IPS-11a (cell line): ENCODE results near the gene PELI2.
A peak's percentile ranks its signal among the peaks of the same experiment; 100 is the strongest.

ENCODE experiments used
- H3K4me3 ChIP-seq: one replicate; pipeline ENCODE4 v1.5.1; 2013; ENCODE audit warnings: low read depth, low read length, control low read depth

Gene PELI2, protein sequence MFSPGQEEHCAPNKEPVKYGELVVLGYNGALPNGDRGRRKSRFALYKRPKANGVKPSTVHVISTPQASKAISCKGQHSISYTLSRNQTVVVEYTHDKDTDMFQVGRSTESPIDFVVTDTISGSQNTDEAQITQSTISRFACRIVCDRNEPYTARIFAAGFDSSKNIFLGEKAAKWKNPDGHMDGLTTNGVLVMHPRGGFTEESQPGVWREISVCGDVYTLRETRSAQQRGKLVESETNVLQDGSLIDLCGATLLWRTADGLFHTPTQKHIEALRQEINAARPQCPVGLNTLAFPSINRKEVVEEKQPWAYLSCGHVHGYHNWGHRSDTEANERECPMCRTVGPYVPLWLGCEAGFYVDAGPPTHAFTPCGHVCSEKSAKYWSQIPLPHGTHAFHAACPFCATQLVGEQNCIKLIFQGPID

DNA sequence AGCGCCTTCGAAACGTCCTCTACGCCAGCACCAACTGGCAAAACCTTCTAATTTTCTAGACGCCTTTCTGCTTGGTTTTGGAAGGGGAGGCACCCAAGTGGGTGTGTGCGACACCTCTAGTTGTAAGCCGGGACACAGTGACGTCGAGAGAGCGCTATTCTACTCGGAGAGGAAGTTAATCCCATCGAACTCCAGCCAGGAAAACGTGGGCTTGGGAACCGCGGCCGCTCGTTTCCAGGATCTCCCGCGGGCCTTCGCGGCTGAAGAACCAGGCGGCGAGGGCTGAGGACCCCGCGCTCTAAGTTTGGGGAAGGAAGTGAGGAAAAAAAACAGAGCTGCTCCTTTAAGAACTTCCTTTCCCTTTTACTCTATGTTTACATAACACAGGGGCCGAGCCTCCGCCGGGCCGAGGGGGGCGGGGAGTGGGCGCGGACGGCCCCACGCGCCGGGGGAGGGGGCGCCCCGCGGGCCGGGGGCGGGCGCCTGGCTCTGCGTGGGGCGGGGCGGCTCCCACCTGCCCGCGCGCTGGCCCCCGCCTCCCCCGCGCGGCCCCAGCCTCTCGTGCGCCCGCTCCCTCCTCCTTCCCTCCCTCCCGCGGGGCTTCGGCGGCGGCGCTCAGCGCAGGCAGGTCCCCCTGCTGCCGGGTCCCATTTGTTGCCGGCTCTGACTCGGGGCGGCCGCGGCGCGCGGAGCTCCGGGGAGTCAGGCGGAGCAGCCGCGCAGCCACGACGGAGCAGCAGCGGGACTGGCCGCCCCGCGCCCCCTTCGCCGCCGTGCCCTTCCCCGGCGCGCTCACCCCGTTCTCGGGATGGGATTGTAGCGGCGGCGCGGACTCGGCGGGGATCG, at the start of gene PELI2:
Gene PELI2, plus strand, starts transcription at position 647 of the 846 bp plus-strand sequence. CDS start 250 bp downstream, outside the sequence.
- H3K4me3 ChIP-seq = peak within 1 kb of the TSS; percentile 78

DNA sequence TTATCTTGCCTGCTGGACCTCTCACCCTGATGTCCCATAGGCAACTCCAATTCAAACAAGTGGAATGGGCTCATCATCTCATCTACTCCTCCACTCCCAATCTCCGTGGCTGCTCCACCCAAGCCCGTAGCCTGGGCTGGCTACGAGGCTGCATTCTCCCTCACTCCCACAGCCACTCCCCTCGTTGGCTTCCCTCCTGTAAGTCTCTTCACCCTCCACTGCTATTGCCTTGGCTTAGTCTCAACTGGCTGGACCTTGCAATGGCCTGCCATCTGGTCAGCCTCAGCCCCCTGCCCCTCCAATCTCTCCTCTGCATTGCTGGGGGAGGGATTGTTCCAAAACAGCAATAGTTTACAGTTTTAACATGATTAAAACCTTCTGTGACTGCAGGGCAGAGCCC, 44.4 kb upstream of the PELI2 start:
- H3K4me3 ChIP-seq = no peak overlapping the region

DNA sequence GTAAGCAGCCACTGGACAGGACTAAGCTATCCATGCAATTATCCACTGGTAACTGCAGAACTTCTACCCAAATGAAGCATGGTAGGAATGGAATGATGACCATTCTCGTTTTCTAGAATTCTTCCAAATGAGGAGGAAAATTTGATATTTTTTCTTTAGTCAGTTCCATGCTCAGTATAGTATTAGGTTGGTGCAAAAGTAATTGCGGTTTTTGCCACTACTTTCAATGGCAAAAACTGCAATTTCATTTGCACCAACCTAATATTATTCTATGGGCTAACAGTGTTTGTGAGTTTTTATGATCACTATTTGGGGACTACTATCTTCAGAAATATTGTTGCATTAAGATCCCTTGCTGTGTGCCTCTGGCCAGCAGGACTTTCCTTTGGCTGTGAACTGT, 42.9 kb upstream of the PELI2 start:
- H3K4me3 ChIP-seq = no peak overlapping the region

DNA sequence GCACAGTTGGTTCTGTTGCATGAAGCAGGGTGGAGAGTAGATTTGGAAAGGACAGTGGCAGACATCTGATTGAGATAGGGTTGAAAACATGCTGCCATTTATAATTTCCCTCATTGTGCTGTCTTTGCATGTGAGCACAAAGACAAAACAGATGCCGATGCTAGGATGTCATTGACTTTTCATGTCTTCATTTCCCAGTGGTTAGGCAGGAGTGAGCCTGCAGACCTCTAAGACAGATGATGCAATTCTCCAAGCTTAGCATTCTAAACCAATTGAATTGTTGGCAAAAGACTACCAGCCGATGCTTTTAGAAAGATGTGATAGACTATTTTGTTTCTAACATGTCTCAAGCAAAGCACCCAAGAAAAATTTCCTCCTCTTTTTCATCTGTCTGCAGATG, 37.1 kb upstream of the PELI2 start:
- H3K4me3 ChIP-seq = no peak overlapping the region

DNA sequence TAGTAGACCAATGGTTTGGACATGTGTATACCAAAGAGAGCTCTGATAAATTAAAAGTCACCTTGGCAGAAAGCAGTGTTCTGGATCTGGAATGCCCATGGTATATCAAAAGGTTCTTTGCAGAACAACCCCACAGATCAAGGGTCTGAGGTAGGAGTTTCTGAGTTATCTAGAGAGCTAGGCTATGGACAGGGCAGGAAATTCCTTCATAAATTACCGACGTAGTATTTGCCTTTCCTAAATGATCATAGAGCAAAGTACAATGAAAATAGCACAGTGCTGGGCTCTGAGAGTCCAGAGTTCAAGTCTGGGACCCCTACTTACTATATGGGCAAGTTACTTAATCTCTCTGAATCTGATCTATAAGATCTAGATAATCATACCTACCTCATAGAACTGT, 35.3 kb upstream of the PELI2 start:
- no peak overlapping the region for H3K4me3 ChIP-seq

DNA sequence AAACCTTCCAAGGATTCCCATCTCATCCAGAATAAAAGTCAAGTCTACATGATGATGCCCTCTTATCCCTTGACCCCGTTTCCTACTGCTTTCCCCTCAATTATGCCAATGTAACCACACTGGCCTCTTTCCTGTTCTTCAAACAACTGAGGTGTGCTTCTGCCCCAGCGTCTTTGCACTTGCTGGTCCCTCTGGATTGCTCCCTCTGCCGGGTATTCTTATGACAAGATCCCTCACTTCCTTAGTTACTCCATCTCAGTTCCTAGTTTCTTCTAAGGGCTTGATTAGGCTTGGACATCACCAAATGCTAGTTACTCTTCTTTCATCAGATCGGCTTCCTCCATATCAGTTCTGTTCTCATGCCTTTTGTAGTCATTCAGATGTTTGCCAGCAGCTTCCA, 32.7 kb upstream of the PELI2 start:
- no peak overlapping the region for H3K4me3 ChIP-seq

DNA sequence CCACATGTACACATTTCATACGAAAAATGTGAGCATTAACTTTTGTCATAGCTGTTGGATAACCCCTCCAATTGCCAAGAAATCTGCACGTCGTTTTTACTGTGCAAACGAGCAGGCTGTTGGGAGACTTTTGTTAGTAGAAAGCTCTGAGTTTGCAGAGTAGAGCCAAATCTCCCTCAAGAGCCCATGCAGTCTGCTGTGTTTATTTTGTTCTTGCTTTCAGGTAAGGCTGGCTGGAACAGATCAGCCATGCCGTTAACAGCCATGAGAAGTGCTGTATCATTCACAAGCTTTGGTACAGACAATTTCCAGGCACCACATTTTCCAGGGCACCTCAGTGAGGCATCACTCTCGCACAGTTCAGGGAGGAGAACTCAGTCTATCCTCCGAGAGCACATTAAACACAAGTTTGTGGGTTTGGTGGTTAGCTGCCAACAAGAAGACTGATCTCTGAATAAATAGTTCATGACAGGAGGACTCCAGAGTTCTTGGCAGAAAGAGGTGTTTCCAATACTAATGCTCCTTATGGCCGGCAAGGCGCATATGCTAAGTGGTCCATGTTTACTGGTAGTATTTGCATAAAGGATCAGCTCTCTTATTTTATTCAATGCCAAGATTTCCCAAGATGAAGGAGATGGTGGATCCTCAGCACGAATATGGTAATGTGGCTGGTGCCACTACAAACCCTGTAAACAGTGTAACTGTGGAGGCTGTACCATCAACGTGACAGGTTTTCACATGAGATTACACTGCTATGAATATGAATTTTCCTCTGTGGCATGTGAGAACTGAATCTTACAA, 30.3 kb upstream of the PELI2 start:
- H3K4me3 ChIP-seq = no peak overlapping the region

DNA sequence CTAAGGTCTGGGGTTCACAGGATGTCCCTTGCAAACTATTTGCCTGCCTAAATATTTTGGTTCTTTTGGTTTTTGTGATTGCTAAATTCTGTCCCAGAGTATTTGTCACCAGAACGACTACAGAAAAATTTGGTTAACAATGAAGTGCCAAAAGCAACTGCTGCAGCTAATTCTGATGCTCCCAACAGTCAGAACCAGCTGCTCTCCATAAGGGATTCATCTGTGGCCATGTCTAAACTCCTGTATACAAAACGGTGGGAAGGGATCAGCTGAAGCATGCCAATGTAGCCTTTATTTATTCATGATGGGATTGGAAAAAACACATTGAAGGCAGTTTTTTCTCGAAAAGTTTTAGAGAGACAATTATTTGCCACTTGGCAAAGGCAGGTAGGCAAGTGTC, 29.3 kb upstream of the PELI2 start:
- no peak overlapping the region for H3K4me3 ChIP-seq

DNA sequence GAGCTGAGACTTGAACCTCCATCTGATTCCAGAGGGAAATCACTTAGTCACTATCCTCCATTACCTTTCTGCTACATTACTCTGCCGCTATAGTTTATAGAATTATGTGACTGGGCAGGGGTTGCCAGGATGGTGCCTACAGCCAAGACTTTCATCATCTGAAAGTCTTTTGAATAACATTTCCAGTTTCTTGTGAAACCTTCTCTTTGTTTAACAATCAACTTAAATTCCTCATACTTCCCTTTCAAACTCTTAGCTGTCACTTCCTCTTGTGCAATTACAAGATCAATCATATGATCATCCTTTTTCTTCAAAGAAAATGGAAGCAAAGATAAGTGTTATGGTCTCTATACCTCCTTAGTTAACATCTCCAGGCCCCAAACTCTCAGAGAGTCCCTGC, 25.4 kb upstream of the PELI2 start:
- H3K4me3 ChIP-seq = no peak overlapping the region

DNA sequence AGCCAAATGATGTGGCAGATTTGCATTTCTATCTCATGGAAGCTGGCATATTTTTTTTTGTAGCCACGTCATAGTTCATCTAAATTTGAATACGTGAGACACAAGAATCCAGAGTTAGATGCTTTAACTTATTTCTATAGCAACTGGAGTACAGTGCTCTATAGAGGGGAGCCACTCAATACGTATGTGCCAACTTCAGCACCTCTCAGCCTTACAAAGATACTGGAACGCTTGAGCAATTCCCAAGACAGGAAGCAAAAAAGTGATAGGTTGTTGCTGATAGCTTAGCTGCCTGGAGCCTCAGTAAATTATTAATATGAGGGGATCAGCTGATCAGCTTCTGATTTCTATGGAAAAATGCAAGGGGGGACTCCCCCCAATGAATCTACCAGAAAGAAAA, 24.1 kb upstream of the PELI2 start:
- no peak overlapping the region for H3K4me3 ChIP-seq

DNA sequence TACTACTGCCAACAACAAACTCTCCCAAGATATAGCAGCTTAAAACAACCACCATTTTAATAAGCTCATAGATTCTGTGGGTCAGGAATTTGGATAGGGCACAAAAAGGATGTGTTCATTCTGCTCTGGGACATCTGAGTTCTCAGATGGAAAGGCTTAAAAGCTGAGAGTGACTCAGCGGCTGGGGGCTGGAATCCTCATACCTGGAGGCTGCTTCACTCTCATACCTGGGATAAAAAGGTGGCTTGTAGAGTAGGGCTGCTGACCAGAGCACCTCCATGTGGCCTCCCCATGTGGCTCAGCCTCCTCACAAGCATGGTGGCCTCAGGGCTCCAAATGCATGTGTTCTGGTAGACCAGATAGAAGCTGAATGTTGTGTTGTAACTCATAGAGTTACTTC, 20.2 kb upstream of the PELI2 start:
- no peak overlapping the region for H3K4me3 ChIP-seq

DNA sequence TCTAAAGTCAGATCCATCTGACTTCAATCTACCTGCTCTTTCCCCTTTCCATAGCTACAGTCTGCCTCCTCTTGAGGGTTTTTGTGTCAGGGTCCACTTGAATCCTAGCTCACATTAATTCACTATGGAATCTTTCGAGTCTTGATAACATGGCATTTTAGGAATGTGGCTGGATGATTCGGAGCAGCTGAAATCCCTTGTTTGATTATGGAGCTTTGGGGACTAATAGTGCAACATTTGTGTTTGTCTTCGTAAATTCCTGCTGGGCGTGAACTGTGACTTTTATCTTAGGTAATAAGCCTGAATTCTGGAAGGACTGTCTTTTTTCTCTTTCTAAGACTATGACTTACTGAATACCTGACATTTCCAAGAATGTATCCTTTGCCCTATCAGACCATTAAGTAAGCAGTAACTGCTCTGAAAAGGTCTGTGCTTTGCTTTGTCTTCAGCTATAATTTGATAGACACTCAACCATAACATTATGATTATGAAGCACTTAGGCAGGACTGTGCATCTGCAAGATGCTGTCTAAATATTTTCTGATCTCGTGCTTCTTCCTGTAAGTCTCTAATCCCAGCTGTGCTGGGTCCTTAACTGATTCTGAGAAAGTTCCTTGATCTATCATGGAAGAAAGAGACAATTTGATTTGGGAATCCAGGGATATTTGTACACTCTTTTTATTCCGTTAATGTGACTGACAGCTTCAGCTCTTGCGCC, 19.0 kb upstream of the PELI2 start:
- no peak overlapping the region for H3K4me3 ChIP-seq

DNA sequence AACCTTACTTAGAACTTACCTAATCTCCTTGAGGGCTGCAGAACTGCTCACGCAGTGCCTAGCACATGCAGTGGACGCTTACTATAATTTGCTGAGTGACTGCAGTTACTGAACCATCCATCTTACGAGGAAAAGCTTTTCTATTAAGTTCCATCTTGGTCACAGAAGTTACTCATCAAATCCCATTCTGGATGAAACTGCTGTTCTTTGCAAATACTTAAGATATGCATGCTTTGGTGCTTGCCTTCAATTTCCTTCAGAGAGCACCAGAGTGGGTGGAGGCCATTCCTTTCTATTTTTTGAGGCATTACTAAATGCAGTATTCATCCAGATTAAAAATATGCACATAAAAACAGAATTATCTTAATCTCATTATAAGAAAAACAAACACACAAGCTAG, 17.7 kb upstream of the PELI2 start:
- no peak overlapping the region for H3K4me3 ChIP-seq

DNA sequence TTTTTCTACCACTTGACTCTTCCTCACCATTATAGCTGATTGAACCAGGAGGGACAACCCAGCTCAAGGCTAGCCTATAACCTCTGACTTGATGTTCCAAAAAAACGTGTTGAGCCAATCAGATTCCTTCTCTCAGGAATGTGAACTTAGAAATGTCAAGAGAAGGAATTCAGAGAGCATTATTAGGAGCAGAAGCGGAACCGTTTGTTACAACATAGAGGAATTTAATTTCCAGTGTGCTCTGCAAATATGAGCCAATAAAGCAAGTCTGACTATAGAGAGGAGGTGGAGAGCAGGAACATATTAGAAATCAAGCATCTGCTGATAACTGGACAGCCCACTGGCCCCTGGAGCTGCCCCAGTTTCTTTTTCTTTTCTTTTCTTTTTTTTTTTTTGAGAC, 15.3 kb upstream of the PELI2 start:
- no peak overlapping the region for H3K4me3 ChIP-seq

DNA sequence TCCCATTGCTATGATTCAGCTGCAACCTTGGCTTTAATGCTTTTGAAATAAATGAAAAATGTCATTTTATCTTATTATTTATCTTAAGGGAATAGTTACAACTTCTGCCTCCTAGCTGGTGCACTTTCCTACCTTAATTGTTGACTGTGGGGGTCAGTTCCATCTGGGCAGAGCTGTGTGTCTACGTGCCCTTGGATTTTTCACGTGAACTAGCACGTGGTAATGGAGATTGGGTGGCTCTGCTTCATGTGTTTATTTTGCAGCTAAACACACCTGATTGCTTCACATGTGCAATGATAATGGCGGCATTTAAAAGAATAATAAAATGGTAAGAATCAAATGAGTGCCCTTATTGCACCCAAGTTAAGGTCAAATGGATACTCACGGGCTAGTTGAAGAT, 10.6 kb upstream of the PELI2 start:
- no peak overlapping the region for H3K4me3 ChIP-seq

DNA sequence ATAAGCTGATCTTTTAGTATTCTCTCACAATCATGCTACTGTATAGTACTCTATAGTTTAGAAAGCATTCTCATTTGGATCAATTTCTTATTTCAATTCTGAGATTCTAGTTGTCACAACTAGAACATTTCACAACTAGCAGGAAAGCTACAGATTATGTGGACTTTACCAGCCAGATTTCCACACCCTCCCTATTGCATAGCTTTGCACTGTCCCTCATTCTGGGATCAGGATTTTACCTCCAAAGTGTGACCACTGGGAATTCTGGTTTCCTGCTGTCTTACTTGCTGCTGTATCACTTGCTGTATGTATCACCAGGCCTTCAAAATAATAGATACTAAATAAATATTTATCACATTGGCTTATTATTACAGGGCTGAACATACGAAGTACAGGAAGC, 10.2 kb upstream of the PELI2 start:
- H3K4me3 ChIP-seq = no peak overlapping the region

DNA sequence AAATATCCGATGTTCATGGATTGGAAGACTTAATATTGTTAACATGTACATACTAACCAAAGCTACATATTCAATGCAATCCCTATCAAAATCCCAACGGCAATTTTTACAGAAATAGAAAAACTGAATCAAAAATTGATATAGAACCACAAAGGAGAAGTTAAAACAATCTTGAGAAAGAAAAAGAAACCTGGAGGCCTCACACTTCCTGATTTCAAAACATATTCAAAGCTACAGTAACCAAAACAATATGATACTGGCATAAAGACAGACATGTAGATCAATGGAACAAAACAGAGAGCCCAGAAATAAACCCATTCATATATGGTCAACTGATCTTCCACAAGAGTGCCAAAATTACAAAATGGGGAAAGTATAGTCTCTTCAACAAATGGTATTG, 5.4 kb upstream of the PELI2 start:
- no peak overlapping the region for H3K4me3 ChIP-seq

DNA sequence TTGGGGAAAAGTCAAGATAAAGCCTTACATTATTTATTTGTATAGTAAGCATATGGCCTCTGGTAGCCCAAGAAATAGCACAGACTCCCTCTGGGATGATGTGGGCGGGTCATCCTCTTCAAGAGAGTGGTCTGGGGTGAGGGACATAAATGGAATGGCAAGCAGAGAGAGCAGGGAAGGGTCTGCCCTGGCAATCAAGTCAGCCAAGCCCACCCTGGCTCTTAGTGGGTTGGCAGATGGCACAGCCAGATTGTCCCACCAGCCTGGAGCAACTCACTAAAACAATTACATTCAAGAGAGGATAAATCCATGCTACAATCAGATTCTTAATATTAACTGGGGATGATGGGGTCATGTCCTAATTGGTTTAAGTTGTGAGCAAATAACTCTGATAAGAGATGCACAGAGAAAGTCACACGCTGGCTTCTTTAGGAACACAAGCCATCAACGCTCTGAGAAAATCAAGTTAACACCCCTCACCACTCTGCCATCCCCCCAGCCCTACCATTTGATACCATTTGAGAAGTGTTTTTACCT, 2.8 kb upstream of the PELI2 start:
- no peak overlapping the region for H3K4me3 ChIP-seq

DNA sequence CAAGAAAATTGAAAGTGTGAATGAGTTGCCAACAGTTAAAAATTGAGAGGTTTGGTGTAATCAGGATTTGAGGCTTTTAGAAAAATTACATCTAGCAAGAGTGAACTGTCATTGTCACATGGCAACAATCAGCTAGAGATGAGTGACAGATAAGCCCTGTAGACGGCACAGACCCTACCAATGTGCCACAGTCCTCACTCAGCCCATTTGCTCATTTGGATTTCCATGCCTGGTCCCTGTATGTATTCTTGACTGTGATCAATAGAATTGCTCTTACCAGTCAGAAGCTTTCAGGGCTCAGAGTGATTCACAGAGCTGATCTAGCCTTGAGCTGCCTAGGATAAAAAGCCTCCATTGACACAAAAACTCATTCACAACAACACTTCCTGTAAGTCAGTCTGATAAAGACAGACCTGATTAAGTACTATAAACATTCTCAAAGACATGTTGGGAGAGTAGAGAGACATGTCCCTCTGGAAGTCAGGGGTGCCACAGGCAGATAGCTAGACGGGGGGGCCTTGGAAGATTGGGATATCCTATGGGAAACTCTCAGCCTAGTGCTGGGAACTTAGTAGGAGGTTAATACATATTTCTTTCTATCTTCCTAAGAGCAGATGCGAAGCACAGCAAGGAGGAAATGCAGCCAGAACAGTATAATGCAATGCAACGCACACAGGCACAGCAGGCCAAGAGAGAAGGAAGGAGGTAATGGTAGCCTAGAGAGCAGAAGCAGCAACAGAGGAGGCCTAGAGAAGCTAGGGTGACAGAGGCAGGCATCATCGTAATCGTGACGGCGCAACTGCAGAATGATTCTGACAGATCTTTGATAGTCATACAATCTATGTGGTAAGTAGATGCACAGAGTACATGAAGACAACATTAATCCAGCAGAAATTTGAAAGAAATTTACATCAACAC, 2.0 kb upstream of the PELI2 start:
- no peak overlapping the region for H3K4me3 ChIP-seq
